ENCODE data around the gene OR6C65.
"Not testable (repeated sequence)": the region's sequence is repeated elsewhere in the genome, so short reads cannot be mapped to it uniquely, and the experiment has no call there.

Gene OR6C65

GRCh38 chr12:55425954-55426353 is 25.6 kb downstream of the OR6C65 start, which contains the start of gene OR6C76:
Gene OR6C76 (plus strand): TSS chr12:55426254. CDS start chr12:55426254, 0 bp downstream.
- ChIA-PET POLR2A (interaction anchor here (0.5 kb wide), 1 partner anchor 675 kb away, joined by 3 read pairs; no protein-coding TSS in a partner anchor), CTCF (interaction anchor here (1.0 kb wide), 1 partner anchor 33 kb away, joined by 3 read pairs; no protein-coding TSS in a partner anchor)
- DNase-seq (ENCODE audit: extremely low spot score), result no peak
- no peak for TF ChIP-seq CTCF (IDR thresholded peaks at IDR 0.05; ENCODE audit: control extremely low read depth, extremely low read depth, low read depth, missing control alignments)

- ChIA-PET CTCF (no interaction called here), POLR2A (no interaction called here)
- TF ChIP-seq CTCF (IDR thresholded peaks at IDR 0.05; ENCODE audit: control extremely low read depth, extremely low read depth, low read depth, missing control alignments), result no peak
- DNase-seq (ENCODE audit: extremely low spot score), result no peak
Observed at GRCh38 chr12:55428331-55429243, 28.3 kb downstream of the OR6C65 start.

- POLR2A ChIA-PET; CTCF ChIA-PET; DNase-seq (ENCODE audit: extremely low spot score): not testable (repeated sequence)
Observed at GRCh38 chr12:55441233-55441632, 40.9 kb downstream of the OR6C65 start.

- ChIA-PET POLR2A (no interaction called here), CTCF (interaction anchor here (1.2 kb wide), 1 partner anchor 12 kb away, joined by 4 read pairs; no protein-coding TSS in a partner anchor)
- TF ChIP-seq CTCF (IDR thresholded peaks at IDR 0.05; ENCODE audit: control extremely low read depth, extremely low read depth, low read depth, missing control alignments), result no peak
- DNase-seq (ENCODE audit: extremely low spot score), result no peak
Observed at GRCh38 chr12:55443776-55444175, 43.4 kb downstream of the OR6C65 start, which contains the start of gene OR6C2. Gene OR6C2 (plus strand): TSS chr12:55444076. CDS start chr12:55452214, 8,138 bp downstream.

- no peak for TF ChIP-seq CTCF (IDR thresholded peaks at IDR 0.05; ENCODE audit: control extremely low read depth, extremely low read depth, low read depth, missing control alignments)
Observed at GRCh38 chr12:55445357-55445756, 45.0 kb downstream of the OR6C65 start.

GRCh38 chr12:55446326-55446725 is 46.0 kb downstream of the OR6C65 start:
- ChIA-PET CTCF (no interaction called here), POLR2A (no interaction called here)
- no peak for DNase-seq (ENCODE audit: extremely low spot score)
- no peak for TF ChIP-seq CTCF (IDR thresholded peaks at IDR 0.05; ENCODE audit: control extremely low read depth, extremely low read depth, low read depth, missing control alignments)

More at GRCh38 chr12:55445357-55445756, 45.0 kb downstream of the OR6C65 start:
- POLR2A ChIA-PET, result no interaction called here
- CTCF ChIA-PET, result no interaction called here
- no peak for DNase-seq (ENCODE audit: extremely low spot score)

GRCh38 chr12:55448825-55449224 is 48.5 kb downstream of the OR6C65 start:
- POLR2A ChIA-PET, result no interaction called here
- DNase-seq (ENCODE audit: extremely low spot score), result no peak
- TF ChIP-seq CTCF (IDR thresholded peaks at IDR 0.05; ENCODE audit: control extremely low read depth, extremely low read depth, low read depth, missing control alignments), result no peak
- CTCF ChIA-PET, result no interaction called here

Measured in GM10248 (cell line).